PC-9 (cell line): ENCODE results near the gene HNRNPA1L2. TPM values are rescaled to one million over a fixed set of nuclear protein-coding genes. Genes with fewer than 3 reads are reported as not detected.

ENCODE experiments used
- BruUV-seq: library from RNA; stranded (reverse); fragments of 400-500 nt; replicated peaks from 2 replicates; lab custom pipeline; 2021; lab: Mats Ljungman, UMichigan
- CTCF ChIA-PET: fragments of 300-600 bp; sonication (Branson Sonifier 250); formaldehyde crosslinking; loops from one replicate; lab custom pipeline; 2022; ENCODE audit warnings: antibody characterized with exemption; lab: Charles Lee
- POLR2A ChIA-PET: fragments of 300-600 bp; sonication (Branson Sonifier 250); formaldehyde crosslinking; loops from one replicate; lab custom pipeline; 2022; ENCODE audit warnings: antibody characterized with exemption; ENCODE audit not compliant: unreplicated experiment; lab: Charles Lee
- DNase-seq, 2 experiments: peaks; one replicate each; pipeline versions ENCODE4 v3.0.0 to v3.0.0-alpha.2; 2015 to 2022; ENCODE audit warnings: mixed read lengths in 1 of 2
- H2AFZ ChIP-seq: fragments of 200-600 bp; sonication (generic); 2 replicates; pipeline ENCODE4 v1.8.1; 2017; ENCODE audit warnings: antibody characterized with exemption
- H3F3A ChIP-seq: fragments of 200-600 bp; sonication (generic); 2 replicates; pipeline ENCODE4 v1.8.1; 2017; ENCODE audit warnings: antibody characterized with exemption, mild to moderate bottlenecking, low read depth; ENCODE audit not compliant: insufficient read depth
- H3K27ac ChIP-seq: fragments of 200-600 bp; sonication (generic); 2 replicates; pipeline ENCODE4 v1.6.1; 2016; ENCODE audit warnings: mixed run types
- H3K27me3 ChIP-seq: fragments of 200-600 bp; sonication (generic); 2 replicates; pipeline ENCODE4 v1.6.1; 2016; ENCODE audit warnings: low read depth, mixed run types; ENCODE audit not compliant: insufficient read depth
- H3K36me3 ChIP-seq: fragments of 200-600 bp; sonication (generic); 2 replicates; pipeline ENCODE4 v1.6.1; 2016; ENCODE audit warnings: low read depth, mixed run types
- H3K4me1 ChIP-seq: fragments of 200-600 bp; sonication (generic); replicated peaks from 2 replicates; pipeline ENCODE4 v1.6.1; 2016; ENCODE audit warnings: mixed run types; ENCODE audit not compliant: insufficient read depth
- H3K4me2 ChIP-seq: fragments of 200-600 bp; sonication (generic); 2 replicates; pipeline ENCODE4 v1.6.1; 2017; ENCODE audit warnings: mixed run types
- H3K4me3 ChIP-seq: fragments of 200-600 bp; sonication (generic); 2 replicates; pipeline ENCODE4 v1.6.1; 2016; ENCODE audit warnings: mixed run types
- H3K79me2 ChIP-seq: fragments of 200-600 bp; sonication (generic); 2 replicates; pipeline ENCODE4 v1.6.1; 2017; ENCODE audit warnings: low read depth, mixed run types
- H3K9me2 ChIP-seq: fragments of 200-600 bp; sonication (generic); 2 replicates; pipeline ENCODE4 v1.8.1; 2017; ENCODE audit warnings: mild to moderate bottlenecking; ENCODE audit not compliant: insufficient read depth
- H3K9me3 ChIP-seq: fragments of 200-600 bp; sonication (generic); 2 replicates; pipeline ENCODE4 v1.8.1; 2016; ENCODE audit warnings: low read depth; ENCODE audit not compliant: insufficient read depth
- H4K20me1 ChIP-seq: fragments of 200-600 bp; sonication (generic); 2 replicates; pipeline ENCODE4 v1.8.1; 2017; ENCODE audit not compliant: insufficient read depth
- CTCF ChIP-seq: fragments of 200-600 bp; sonication (generic); conservative IDR thresholded peaks from 2 replicates; pipeline ENCODE4 v1.6.1; 2017; ENCODE audit warnings: mixed run types, antibody characterized with exemption, mild to moderate bottlenecking, moderate library complexity
- EZH2 ChIP-seq: fragments of 200-600 bp; sonication (generic); IDR thresholded peaks from 2 replicates; pipeline ENCODE4 v1.8.0; 2017; ENCODE audit warnings: antibody characterized with exemption, low read depth
- intact Hi-C: fragments of 100-400 bp; cut with micrococcal nuclease; formaldehyde crosslinking; loops from one replicate; pipeline ENCODE4 v1.10.0; 2022; ENCODE audit not compliant: unreplicated experiment
- total RNA-seq: library from RNA; stranded (reverse); gene quantifications from 2 replicates; pipeline ENCODE4 v1.2.3, GENCODE V29; 2021

The HNRNPA1L2 gene
- total RNA-seq, 1 experiment from 2014 or later = 6.3 TPM

GRCh38 chr13:52597676-52598075 is 44.6 kb upstream of the HNRNPA1L2 start:
- ChIA-PET POLR2A (no interaction called here), CTCF (no interaction called here)
- Histone ChIP-seq H3F3A (no peaks in the 10 kb centered on the region), H3K27ac (no peak overlapping the region), H3K4me3 (no peak overlapping the region), H3K4me2 (no peak overlapping the region), H3K9me2 (no peaks in the 10 kb centered on the region), H3K36me3 (no peaks in the 10 kb centered on the region), H2AFZ (no peak overlapping the region), H3K27me3 (no peaks in the 10 kb centered on the region), H3K9me3 (no peaks in the 10 kb centered on the region), H3K79me2 (no peaks in the 10 kb centered on the region), H3K4me1 (no peaks in the 10 kb centered on the region), H4K20me1 (no peaks in the 10 kb centered on the region)
- BruUV-seq = no TSS peak
- TF ChIP-seq CTCF (no peak), EZH2 (no peak)
- intact Hi-C loops = no loop called here
- DNase-seq = no peak

DNA sequence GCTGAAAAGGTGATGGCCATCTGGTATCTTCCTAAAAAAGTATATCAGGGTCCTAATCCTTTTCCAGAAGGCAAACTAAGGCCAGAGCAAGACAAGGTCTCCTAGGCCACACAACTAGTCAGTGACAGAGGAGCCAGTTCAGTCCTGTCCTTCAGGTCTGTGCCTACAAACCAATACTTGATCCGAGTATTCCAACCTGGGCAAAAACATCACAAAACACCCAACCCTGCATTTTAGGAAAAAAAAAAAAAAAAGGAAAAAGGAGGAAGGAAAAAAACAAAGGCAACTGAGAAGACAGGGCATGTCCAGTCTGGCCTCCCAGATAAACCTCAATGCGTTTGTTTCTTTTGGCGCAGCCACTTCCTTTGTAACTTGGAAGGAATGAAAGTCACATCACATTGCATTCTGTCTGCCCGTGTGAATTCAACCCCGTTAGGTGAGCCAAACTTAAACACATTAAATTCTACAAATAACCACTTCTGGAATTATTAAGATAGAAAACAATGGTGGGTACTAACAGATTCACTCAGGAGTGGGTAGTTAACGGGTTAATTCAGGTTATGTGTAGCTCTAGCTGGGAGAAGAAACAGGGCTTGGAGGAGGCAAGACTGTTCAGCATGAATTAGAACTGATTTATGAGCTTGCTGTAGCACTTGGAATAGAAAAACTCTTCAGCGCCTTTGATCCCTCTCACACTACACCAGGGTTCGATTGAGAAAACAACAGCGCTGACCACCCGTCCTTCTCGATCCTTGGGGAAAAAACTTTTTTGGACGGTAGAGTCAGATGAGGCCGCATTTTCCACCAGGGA is 43.0 kb upstream of the HNRNPA1L2 start:
- H3K79me2 ChIP-seq = no peaks in the 10 kb centered on the region
- H3K36me3 ChIP-seq = no peaks in the 10 kb centered on the region
- TF ChIP-seq EZH2 = no peak
- TF ChIP-seq CTCF = no peak
- intact Hi-C loops = no loop called here
- peak overlapping the region; percentile 53; the same call in 1 of the 2 replicates for H3K4me3 ChIP-seq
- H3K27me3 ChIP-seq = no peaks in the 10 kb centered on the region
- no peak overlapping the region for H3K27ac ChIP-seq
- H3K4me1 ChIP-seq = no peaks in the 10 kb centered on the region
- POLR2A ChIA-PET = interaction anchor here (0.8 kb wide), 1 partner anchor 18 kb away, joined by 3 read pairs; no protein-coding TSS in a partner anchor
- CTCF ChIA-PET = interaction anchor here (0.5 kb wide), 1 partner anchor 41 kb away, joined by 4 read pairs; no protein-coding TSS in a partner anchor
- peak overlapping the region; percentile 76 for H2AFZ ChIP-seq
- H3K4me2 ChIP-seq = peak overlapping the region; percentile 66
- H3F3A ChIP-seq = no peaks in the 10 kb centered on the region
- H3K9me3 ChIP-seq = no peaks in the 10 kb centered on the region
- TSS peak; percentile 41 for BruUV-seq
- no peaks in the 10 kb centered on the region for H4K20me1 ChIP-seq
- no peak for DNase-seq
- H3K9me2 ChIP-seq = no peaks in the 10 kb centered on the region

DNA sequence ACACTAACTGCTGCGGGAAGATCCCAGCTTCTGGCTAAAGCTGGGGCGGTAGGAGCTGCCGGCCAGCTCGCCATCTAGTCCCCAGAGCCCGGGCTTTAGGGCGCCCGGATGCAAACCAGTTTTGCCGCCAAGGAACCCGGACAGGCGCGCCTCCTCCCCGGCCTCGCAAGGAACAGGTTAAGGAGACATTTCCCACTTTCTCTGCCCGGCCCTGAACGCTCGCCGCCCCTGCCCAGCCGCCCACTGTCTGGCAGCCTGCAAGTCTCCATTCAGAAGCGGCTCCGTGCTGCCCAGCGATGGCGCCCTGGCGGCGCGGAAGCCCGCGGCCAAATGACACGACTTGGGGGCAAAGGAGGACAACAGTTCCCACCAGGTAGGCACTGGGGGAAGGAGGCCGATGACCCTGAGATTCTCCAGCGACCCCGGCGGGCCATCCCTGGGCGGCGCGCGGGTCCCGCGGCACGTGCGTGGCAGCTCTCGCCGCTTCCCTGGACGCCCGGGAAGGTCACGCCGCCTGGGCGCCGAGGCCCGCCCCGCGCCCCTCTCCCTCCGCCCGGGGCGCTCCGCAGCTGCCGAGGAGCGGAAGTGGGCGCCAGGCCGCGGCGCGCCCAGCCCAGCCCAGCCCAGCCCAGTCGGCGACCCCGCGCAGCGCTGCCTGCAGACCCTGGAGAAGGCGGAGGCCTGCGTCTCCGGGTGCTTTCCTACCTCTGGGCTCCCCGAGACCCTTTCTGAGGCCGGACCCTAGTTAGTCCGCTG is 42.2 kb upstream of the HNRNPA1L2 start:
- Histone ChIP-seq H3K9me2 (no peaks in the 10 kb centered on the region), H3K79me2 (no peaks in the 10 kb centered on the region), H3K4me2 (peak overlapping the region; percentile 66), H3F3A (no peaks in the 10 kb centered on the region), H3K27me3 (no peaks in the 10 kb centered on the region), H3K36me3 (no peaks in the 10 kb centered on the region), H3K9me3 (no peaks in the 10 kb centered on the region), H4K20me1 (no peaks in the 10 kb centered on the region), H3K27ac (no peak overlapping the region), H3K4me3 (peak overlapping the region; percentile 53; the same call in 1 of the 2 replicates), H3K4me1 (no peaks in the 10 kb centered on the region), H2AFZ (peak overlapping the region; percentile 76)
- BruUV-seq = no TSS peak
- POLR2A ChIA-PET = interaction anchor here (0.8 kb wide), 1 partner anchor 17 kb away, joined by 3 read pairs; no protein-coding TSS in a partner anchor
- CTCF ChIA-PET = no interaction called here
- intact Hi-C loops = no loop called here
- no peak for TF ChIP-seq EZH2
- TF ChIP-seq CTCF = no peak
- DNase-seq = peak in 1 of 2 experiments; percentile 29
